Measurements from ENCODE around the gene KRTAP4-12. TPM values are rescaled to one million over a fixed set of nuclear protein-coding genes. Genes with fewer than 3 reads are reported as not detected.
"Not testable (repeated sequence)": the region's sequence is repeated elsewhere in the genome, so short reads cannot be mapped to it uniquely, and the experiment has no call there.

Gene KRTAP4-12
- polyA plus RNA-seq, 6 donors from 2014 or later, result 0.30 to 3.3 (median 1.3) TPM; not detected in 2

- Mint-ChIP-seq H3K9me3 (peaks cover 0 to 24% (median 3%) of the 10 kb centered on the region in 7 donors), H3K4me3 (peak overlapping the region in 7 of 8 donors; percentile 32 to 88 (median 78)), H3K36me3 (peaks cover 0 to 34% of the 10 kb centered on the region in 2 donors), H3K4me1 (peaks cover 68 to 93% (median 80%) of the 10 kb centered on the region in 3 donors), H3K27ac (peak overlapping the region; percentile 97 to 100 (median 98))
- not testable (repeated sequence) for H3K27me3 Mint-ChIP-seq
- DNase-seq, result peak; percentile 75
- peak; percentile 76 to 83 for ATAC-seq (ENCODE audit: low read depth in 2 of 2)
Observed at GRCh38 chr17:41119696-41120690, 4.0 kb downstream of the KRTAP4-12 start.

- Mint-ChIP-seq H3K9me3 (peaks cover 0 to 19% (median 3%) of the 10 kb centered on the region in 7 donors), H3K27ac (peak overlapping the region; percentile 57 to 95 (median 87)), H3K27me3 (no peaks in the 10 kb centered on the region), H3K4me3 (peak overlapping the region in 4 of 8 donors; percentile 43 to 69 (median 52)), H3K36me3 (peaks cover 3 to 34% of the 10 kb centered on the region in 2 donors), H3K4me1 (peaks cover 59 to 95% (median 73%) of the 10 kb centered on the region in 3 donors)
- no peak for DNase-seq
- no peak for ATAC-seq (ENCODE audit: low read depth in 2 of 2)
Observed at GRCh38 chr17:41118721-41119120, 5.3 kb downstream of the KRTAP4-12 start.

GRCh38 chr17:41117846-41118386 lies 6.1 kb downstream of the KRTAP4-12 start, which contains the start of gene KRTAP4-11:
TSS of gene KRTAP4-11 (minus strand) at chr17:41118373. CDS start at chr17:41118315, 58 bp downstream.
- not testable (repeated sequence) for ATAC-seq (ENCODE audit: low read depth in 2 of 2); DNase-seq; H3K27me3 Mint-ChIP-seq
- peaks cover 0 to 22% (median 4%) of the 10 kb centered on the region in 7 donors for H3K9me3 Mint-ChIP-seq
- H3K27ac Mint-ChIP-seq, result peak within 1 kb of the TSS; percentile 91 to 100 (median 98)
- peaks cover 10 to 27% of the 10 kb centered on the region in 2 donors for H3K36me3 Mint-ChIP-seq
- H3K4me3 Mint-ChIP-seq, result peak within 1 kb of the TSS in 6 of 8 donors; percentile 36 to 87 (median 74)
- peaks cover 53 to 92% (median 65%) of the 10 kb centered on the region in 3 donors for H3K4me1 Mint-ChIP-seq

- Mint-ChIP-seq H3K9me3 (peaks cover 2 to 22% (median 14%) of the 10 kb centered on the region in 7 donors), H3K27me3 (no peaks in the 10 kb centered on the region), H3K4me3 (peak overlapping the region in 7 of 8 donors; percentile 30 to 87 (median 66)), H3K4me1 (peaks cover 52 to 76% (median 58%) of the 10 kb centered on the region in 3 donors), H3K36me3 (peaks cover 14 to 33% of the 10 kb centered on the region in 2 donors), H3K27ac (peak overlapping the region; percentile 89 to 100 (median 98))
- ATAC-seq (ENCODE audit: low read depth in 2 of 2), result peak; percentile 71 to 76
- peak; percentile 74 for DNase-seq
Observed at GRCh38 chr17:41116297-41116696, 7.7 kb downstream of the KRTAP4-12 start.

GRCh38 chr17:41111151-41111885 lies 12.7 kb downstream of the KRTAP4-12 start:
- Mint-ChIP-seq H3K27ac (peak overlapping the region in 5 of 6 donors; percentile 3 to 86 (median 72)), H3K4me1 (peaks cover 45 to 60% (median 47%) of the 10 kb centered on the region in 3 donors), H3K4me3 (peak overlapping the region in 5 of 8 donors; percentile 40 to 95 (median 48)), H3K27me3 (no peaks in the 10 kb centered on the region), H3K9me3 (peaks cover 0 to 23% (median 12%) of the 10 kb centered on the region in 7 donors), H3K36me3 (peaks cover 19 to 20% of the 10 kb centered on the region in 2 donors)
- DNase-seq, result no peak
- no peak for ATAC-seq (ENCODE audit: low read depth in 2 of 2)

- peaks cover 11 to 16% of the 10 kb centered on the region in 2 donors for H3K36me3 Mint-ChIP-seq
- not testable (repeated sequence) for DNase-seq, H3K27me3 Mint-ChIP-seq
- peak overlapping the region; percentile 74 to 91 (median 84) for H3K27ac Mint-ChIP-seq
- peaks cover 29 to 37% (median 36%) of the 10 kb centered on the region in 3 donors for H3K4me1 Mint-ChIP-seq
- peak overlapping the region in 7 of 8 donors; percentile 75 to 95 (median 85) for H3K4me3 Mint-ChIP-seq
- H3K9me3 Mint-ChIP-seq, result peaks cover 0 to 19% (median 10%) of the 10 kb centered on the region in 7 donors
- ATAC-seq (ENCODE audit: low read depth in 2 of 2), result peak; percentile 70 to 90
Observed at GRCh38 chr17:41108728-41109386, 15.1 kb downstream of the KRTAP4-12 start.

GRCh38 chr17:41107941-41108450 lies 16.0 kb downstream of the KRTAP4-12 start:
- Mint-ChIP-seq H3K9me3 (peaks cover 0 to 15% (median 10%) of the 10 kb centered on the region in 7 donors), H3K27ac (peak overlapping the region; percentile 67 to 91 (median 82)), H3K27me3 (no peaks in the 10 kb centered on the region), H3K36me3 (peaks cover 11% of the 10 kb centered on the region in 2 donors), H3K4me1 (peaks cover 29 to 36% (median 32%) of the 10 kb centered on the region in 3 donors), H3K4me3 (peak overlapping the region in 7 of 8 donors; percentile 75 to 95 (median 85))
- DNase-seq, result no peak
- ATAC-seq (ENCODE audit: low read depth in 2 of 2), result no peak

- H3K36me3 Mint-ChIP-seq; ATAC-seq (ENCODE audit: low read depth in 2 of 2); H3K27me3 Mint-ChIP-seq; H3K4me3 Mint-ChIP-seq; DNase-seq; H3K9me3 Mint-ChIP-seq: not testable (repeated sequence)
- H3K27ac Mint-ChIP-seq, result peak within 1 kb of the TSS in 3 of 6 donors; percentile 56 to 71 (median 67)
- H3K4me1 Mint-ChIP-seq, result peaks cover 36 to 50% (median 38%) of the 10 kb centered on the region in 3 donors
Observed at GRCh38 chr17:41105347-41105746, 18.6 kb downstream of the KRTAP4-12 start, which contains the start of gene KRTAP4-9. TSS of gene KRTAP4-9 (plus strand) at chr17:41105389. CDS start at chr17:41105389, 0 bp downstream.

- H3K36me3 Mint-ChIP-seq; DNase-seq; ATAC-seq (ENCODE audit: low read depth in 2 of 2); H3K27ac Mint-ChIP-seq; H3K27me3 Mint-ChIP-seq; H3K9me3 Mint-ChIP-seq; H3K4me3 Mint-ChIP-seq: not testable (repeated sequence)
- peaks cover 36 to 50% (median 39%) of the 10 kb centered on the region in 3 donors for H3K4me1 Mint-ChIP-seq
Observed at GRCh38 chr17:41104386-41105038, 19.5 kb downstream of the KRTAP4-12 start.

GRCh38 chr17:41103896-41104295 lies 20.1 kb downstream of the KRTAP4-12 start:
- Mint-ChIP-seq H3K9me3 (no peaks in the 10 kb centered on the region), H3K27ac (peak overlapping the region in 2 of 6 donors; percentile 11 to 51), H3K4me3 (no peak overlapping the region), H3K36me3 (no peaks in the 10 kb centered on the region), H3K27me3 (no peaks in the 10 kb centered on the region), H3K4me1 (peaks cover 33 to 48% (median 39%) of the 10 kb centered on the region in 3 donors)
- ATAC-seq (ENCODE audit: low read depth in 2 of 2), result no peak
- no peak for DNase-seq

- Mint-ChIP-seq H3K4me1 (peaks cover 19 to 41% (median 25%) of the 10 kb centered on the region in 3 donors), H3K9me3 (no peaks in the 10 kb centered on the region), H3K27me3 (peaks cover 0 to 10% (median 9%) of the 10 kb centered on the region in 3 donors), H3K4me3 (peak within 1 kb of the TSS in 3 of 8 donors; percentile 35 to 67 (median 47)), H3K36me3 (no peaks in the 10 kb centered on the region), H3K27ac (peak within 1 kb of the TSS in 4 of 6 donors; percentile 57 to 81 (median 72))
- DNase-seq (no peak), ATAC-seq (ENCODE audit: low read depth in 2 of 2) (no peak)
Observed at GRCh38 chr17:41101586-41102259, 22.3 kb downstream of the KRTAP4-12 start, which contains the start of gene KRTAP4-16. TSS of gene KRTAP4-16 (minus strand) at chr17:41102209. CDS start at chr17:41102209, 0 bp downstream.

All from naive B cell (primary cell).